Left lung (tissue), 10 donors: ENCODE results near the gene MLX. TPM values are rescaled to one million over a fixed set of nuclear protein-coding genes. Genes with fewer than 3 reads are reported as not detected.
A peak's percentile ranks its signal among the peaks of the same experiment; 100 is the strongest.

Source experiments
- ATAC-seq: fragments of 200-7000 bp; cut with Tn5 transposase; one replicate; pipeline ENCODE4 v1.9.1; 2020; ENCODE audit warnings: moderate library complexity
- DNase-seq, 4 donors: peaks; one replicate each; pipeline ENCODE4 v3.0.0-alpha.2; 2013 to 2020
- H3K27ac ChIP-seq, 2 donors: fragments of 200-600 bp; sonication (generic) in 1 of 2; one replicate each; pipeline versions ENCODE4 v1.5.0 to v1.8.0; 2020 to 2021
- H3K27me3 ChIP-seq, 2 donors: fragments of 200-600 bp; sonication (generic) in 1 of 2; one replicate each; pipeline versions ENCODE4 v1.5.0 to v1.8.0; 2020 to 2021
- H3K36me3 ChIP-seq, 2 donors: fragments of 200-600 bp; sonication (generic) in 1 of 2; one replicate each; pipeline versions ENCODE4 v1.5.0 to v1.8.0; 2020 to 2021
- H3K4me1 ChIP-seq, 2 donors: fragments of 200-600 bp; one replicate each; pipeline ENCODE4 v1.8.0; 2021
- H3K4me3 ChIP-seq, 2 donors: fragments of 200-600 bp; sonication (generic) in 1 of 2; one replicate each; pipeline versions ENCODE4 v1.5.0 to v1.8.0; 2020 to 2021; ENCODE audit warnings: mild to moderate bottlenecking in 1 of 2
- H3K9me3 ChIP-seq, 2 donors: fragments of 200-600 bp; sonication (generic) in 1 of 2; one replicate each; pipeline versions ENCODE4 v1.5.0 to v1.8.0; 2020 to 2021
- intact Hi-C, 2 donors: fragments of 100-400 bp; cut with DNase I; formaldehyde crosslinking; loops; one replicate each; pipeline versions ENCODE4 v1.11.2 to v1.14.2; 2022
- polyA plus RNA-seq, 6 donors: library from polyadenylated mRNA; unstranded; fragments of 120-200 nt; gene quantifications; one replicate each; pipeline ENCODE4 v1.2.1, GENCODE V29; 2013; ENCODE audit not compliant: insufficient read length in 6 of 6
- total RNA-seq, 2 donors: library from RNA; stranded (reverse); fragmentation: NEBNext Ultra II Directional; extraction: Animal tissue kit (Norgen Biotek cat#: 25700); gene quantifications; one replicate each; pipeline ENCODE4 v1.2.1, GENCODE V29; 2021
- TF ChIP-seq, protein P1 (sequence below), 2 donors: fragments of 200-600 bp; sonication (generic) in 1 of 2; IDR thresholded peaks; one replicate each; pipeline versions ENCODE4 v1.5.0 to v1.8.0; 2021; ENCODE audit warnings: antibody characterized with exemption in 2 of 2
- donor health status: DM: no; HTN: yes; CAD: no.
- donor health status: DM: no; HTN: no; CAD: no.

Gene MLX
- total and polyA plus RNA-seq, 8 donors = 34.4 to 73.7 (median 43.4) TPM

DNA sequence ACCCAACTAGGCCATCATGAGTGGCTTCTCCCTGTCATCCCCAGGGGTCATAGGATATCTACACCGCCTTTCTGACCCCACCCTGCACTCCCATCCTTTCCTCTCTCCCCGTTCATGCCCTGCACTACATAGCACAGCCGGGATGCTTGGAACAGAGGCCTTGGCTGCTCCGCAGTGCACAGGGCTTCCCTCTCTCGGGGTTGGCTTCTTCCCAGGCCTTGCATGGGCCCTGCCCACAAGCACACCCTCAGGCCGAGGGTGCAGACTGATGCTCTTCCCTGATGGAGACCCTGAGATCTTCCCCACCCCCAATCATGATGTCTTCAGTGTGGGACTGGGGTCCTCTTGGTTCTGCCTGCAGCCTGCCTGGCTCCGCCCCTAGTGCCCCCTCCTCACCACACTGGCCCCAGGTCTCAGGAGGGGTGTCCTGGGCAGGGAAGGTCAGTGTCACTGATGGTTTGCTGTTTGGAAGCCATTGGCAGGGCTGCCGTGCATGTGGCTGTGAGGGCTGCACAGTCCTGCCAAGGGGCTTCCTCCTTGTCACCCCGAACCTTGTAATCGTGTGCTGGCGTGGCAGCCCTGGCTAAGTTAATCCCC, 45.1 kb upstream of the MLX start:
- Histone ChIP-seq H3K36me3 (peaks cover 0 to 35% of the 10 kb centered on the region in 2 donors), H3K4me1 (peaks cover 63 to 76% of the 10 kb centered on the region in 2 donors), H3K27me3 (no peaks in the 10 kb centered on the region), H3K27ac (peak overlapping the region; percentile 83 to 93), H3K4me3 (no peak overlapping the region), H3K9me3 (no peaks in the 10 kb centered on the region)
- intact Hi-C loops = no loop called here
- TF ChIP-seq, protein P1, sequence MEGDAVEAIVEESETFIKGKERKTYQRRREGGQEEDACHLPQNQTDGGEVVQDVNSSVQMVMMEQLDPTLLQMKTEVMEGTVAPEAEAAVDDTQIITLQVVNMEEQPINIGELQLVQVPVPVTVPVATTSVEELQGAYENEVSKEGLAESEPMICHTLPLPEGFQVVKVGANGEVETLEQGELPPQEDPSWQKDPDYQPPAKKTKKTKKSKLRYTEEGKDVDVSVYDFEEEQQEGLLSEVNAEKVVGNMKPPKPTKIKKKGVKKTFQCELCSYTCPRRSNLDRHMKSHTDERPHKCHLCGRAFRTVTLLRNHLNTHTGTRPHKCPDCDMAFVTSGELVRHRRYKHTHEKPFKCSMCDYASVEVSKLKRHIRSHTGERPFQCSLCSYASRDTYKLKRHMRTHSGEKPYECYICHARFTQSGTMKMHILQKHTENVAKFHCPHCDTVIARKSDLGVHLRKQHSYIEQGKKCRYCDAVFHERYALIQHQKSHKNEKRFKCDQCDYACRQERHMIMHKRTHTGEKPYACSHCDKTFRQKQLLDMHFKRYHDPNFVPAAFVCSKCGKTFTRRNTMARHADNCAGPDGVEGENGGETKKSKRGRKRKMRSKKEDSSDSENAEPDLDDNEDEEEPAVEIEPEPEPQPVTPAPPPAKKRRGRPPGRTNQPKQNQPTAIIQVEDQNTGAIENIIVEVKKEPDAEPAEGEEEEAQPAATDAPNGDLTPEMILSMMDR (IDR thresholded peaks at IDR 0.05) = no peak
- ATAC-seq (no peak), DNase-seq (no peak)

- H3K36me3 ChIP-seq = peaks cover 0 to 30% of the 10 kb centered on the region in 2 donors
- peaks cover 60 to 75% of the 10 kb centered on the region in 2 donors for H3K4me1 ChIP-seq
- TF ChIP-seq, protein P1 (IDR thresholded peaks at IDR 0.05) = no peak
- H3K27ac ChIP-seq = peak overlapping the region; percentile 83 to 93
- intact Hi-C loops = no loop called here
- H3K9me3 ChIP-seq = no peaks in the 10 kb centered on the region
- H3K27me3 ChIP-seq = no peaks in the 10 kb centered on the region
- ATAC-seq (no peak), DNase-seq (no peak)
- H3K4me3 ChIP-seq = no peak overlapping the region
These were observed 44.6 kb upstream of the MLX start for GRCh38 chr17:42522263-42522790.

GRCh38 chr17:42522798-42523278, 44.1 kb upstream of the MLX start:
- DNase-seq (no peak), ATAC-seq (no peak)
- TF ChIP-seq, protein P1 (IDR thresholded peaks at IDR 0.05) = no peak
- Histone ChIP-seq H3K27ac (peak overlapping the region; percentile 83 to 93), H3K9me3 (no peaks in the 10 kb centered on the region), H3K36me3 (peaks cover 0 to 30% of the 10 kb centered on the region in 2 donors), H3K4me1 (peaks cover 55 to 70% of the 10 kb centered on the region in 2 donors), H3K27me3 (no peaks in the 10 kb centered on the region), H3K4me3 (no peak overlapping the region)
- intact Hi-C loops = no loop called here

- Histone ChIP-seq H3K27ac (peak overlapping the region in 1 of 2 donors; percentile 65), H3K36me3 (peaks cover 0 to 30% of the 10 kb centered on the region in 2 donors), H3K27me3 (no peaks in the 10 kb centered on the region), H3K4me3 (no peak overlapping the region), H3K9me3 (no peaks in the 10 kb centered on the region), H3K4me1 (peaks cover 31 to 51% of the 10 kb centered on the region in 2 donors)
- TF ChIP-seq, protein P1 (IDR thresholded peaks at IDR 0.05) = no peak
- DNase-seq (no peak), ATAC-seq (no peak)
- intact Hi-C loops = loop anchor here in 1 of 2 donors (5.0 kb wide), 1 partner anchor 203 kb away; no protein-coding TSS in a partner anchor
These were observed 41.7 kb upstream of the MLX start for GRCh38 chr17:42525221-42525620.

DNA sequence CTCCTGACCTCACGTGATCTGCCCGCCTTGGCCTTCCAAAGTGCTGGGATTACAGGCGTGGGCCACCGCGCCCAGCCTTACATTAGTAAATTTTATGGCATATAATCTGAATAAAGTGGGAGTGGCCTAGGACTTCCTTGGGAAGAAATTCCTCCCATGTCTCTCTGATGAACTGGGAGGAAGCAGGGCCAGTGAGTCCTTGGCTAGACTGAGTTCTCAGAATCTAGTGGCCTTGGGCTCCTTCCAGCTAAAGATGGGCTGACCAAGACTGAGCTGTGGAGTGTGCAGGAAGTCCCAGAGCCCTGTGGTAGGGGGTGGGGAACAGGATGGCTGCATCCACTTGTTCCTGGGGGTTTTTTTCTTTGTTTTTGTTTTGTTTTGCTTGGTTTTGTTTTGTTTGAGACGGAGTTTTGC, 40.9 kb upstream of the MLX start:
- TF ChIP-seq, protein P1 (IDR thresholded peaks at IDR 0.05) = no peak
- peaks cover 24 to 51% of the 10 kb centered on the region in 2 donors for H3K4me1 ChIP-seq
- no peak for DNase-seq
- H3K36me3 ChIP-seq = peaks cover 0 to 26% of the 10 kb centered on the region in 2 donors
- H3K4me3 ChIP-seq = no peak overlapping the region
- intact Hi-C loops = loop anchor here in 1 of 2 donors (5.0 kb wide), 1 partner anchor 204 kb away; no protein-coding TSS in a partner anchor
- H3K27ac ChIP-seq = peak overlapping the region; percentile 39 to 65
- ATAC-seq = peak; percentile 29
- no peaks in the 10 kb centered on the region for H3K9me3 ChIP-seq
- H3K27me3 ChIP-seq = no peaks in the 10 kb centered on the region
